Psoas muscle (tissue), 8 donors: ENCODE measurements around the gene ATP8A1. TPM values are rescaled to one million over a fixed set of nuclear protein-coding genes. Genes with fewer than 3 reads are reported as not detected.
"Not testable (repeated sequence)": the region's sequence is repeated elsewhere in the genome, so short reads cannot be mapped to it uniquely, and the experiment has no call there.

Experiments
- ATAC-seq, 4 donors: fragments of 200-7000 bp; cut with Tn5 transposase; one replicate each; pipeline ENCODE4 v1.9.1; 2020; ENCODE audit warnings: moderate library complexity in 3 of 4, mild to moderate bottlenecking in 2 of 4
- DNase-seq, 2 donors: peaks; one replicate each; pipeline ENCODE4 v3.0.0-alpha.2; 2020
- H3K27ac ChIP-seq: fragments of 200-600 bp; one replicate; pipeline ENCODE4 v1.8.0; 2022
- H3K27me3 ChIP-seq, 3 donors: fragments of 200-600 bp in 1 of 3; one replicate each; pipeline versions ENCODE4 v1.6.1 to v1.8.0; 2013 to 2022; ENCODE audit warnings: low read length in 2 of 3, mild to moderate bottlenecking in 2 of 3, moderate library complexity in 1 of 3; ENCODE audit not compliant: insufficient read depth in 3 of 3
- H3K36me3 ChIP-seq, 2 donors: fragments of 200-600 bp in 1 of 2; one replicate each; pipeline versions ENCODE4 v1.6.1 to v1.8.0; 2013 to 2022; ENCODE audit warnings: low read depth in 1 of 2, mild to moderate bottlenecking in 1 of 2, moderate library complexity in 1 of 2; ENCODE audit not compliant: insufficient read depth in 1 of 2
- H3K4me1 ChIP-seq: fragments of 200-600 bp; one replicate; pipeline ENCODE4 v1.8.0; 2022
- H3K4me3 ChIP-seq: fragments of 200-600 bp; one replicate; pipeline ENCODE4 v1.8.0; 2022; ENCODE audit warnings: mild to moderate bottlenecking
- H3K9me3 ChIP-seq: fragments of 200-600 bp; one replicate; pipeline ENCODE4 v1.8.0; 2022
- WGBS, 3 donors: extraction: QIAGEN DNeasy Blood & Tissue Kit; methylation state at CpG; one replicate each; pipeline versions ENCODE4 v1.1.6 to v1.1.7; 2013; 5-methylcytosine and 5-hydroxymethylcytosine counted together
- intact Hi-C, 2 donors: fragments of 100-400 bp; cut with DNase I; formaldehyde crosslinking; loops; one replicate each; pipeline versions ENCODE4 v1.11.0 to v1.14.2; 2022
- polyA plus RNA-seq, 3 donors: library from polyadenylated mRNA; stranded (reverse); fragments of 200-250 nt; gene quantifications; one replicate each; pipeline ENCODE4 v1.2.3, GENCODE V29; 2013
- total RNA-seq, 4 donors: library from RNA; stranded (reverse); fragmentation: NEBNext Ultra II Directional in 2 of 4; extraction: Animal tissue kit (Norgen Biotek cat#: 25700) in 2 of 4; gene quantifications; one replicate each; pipeline versions ENCODE4 v1.2.1 to v1.2.4, GENCODE V29; 2021 to 2023
- TF ChIP-seq, protein P1 (sequence below): fragments of 200-600 bp; IDR thresholded peaks from one replicate; pipeline ENCODE4 v1.8.0; 2022; ENCODE audit warnings: antibody characterized with exemption
- donor health status: healthy with polysubstance abuse.
- donor health status: DM: no; HTN: no; CAD: no; lungs with moderate emphysema.
- donor health status: Bipolar disorder and iron deficiency.
- donor health status: healthy.
- donor health status: DM: yes; HTN: yes; CAD: no.
- donor health status: DM: no; HTN: no; CAD: no.
- donor health status: DM: no; HTN: no; CAD: no.
- donor health status: DM: yes; HTN: yes; CAD: no.

ATP8A1 gene
- total and polyA plus RNA-seq, 7 donors, result 2.2 to 26.5 (median 14.7) TPM

- Histone ChIP-seq H3K27ac (no peak overlapping the region), H3K4me3 (no peak overlapping the region), H3K36me3 (no peaks in the 10 kb centered on the region), H3K4me1 (no peaks in the 10 kb centered on the region), H3K9me3 (no peaks in the 10 kb centered on the region), H3K27me3 (no peaks in the 10 kb centered on the region)
- intact Hi-C loops, result no loop called here
- TF ChIP-seq, protein P1, sequence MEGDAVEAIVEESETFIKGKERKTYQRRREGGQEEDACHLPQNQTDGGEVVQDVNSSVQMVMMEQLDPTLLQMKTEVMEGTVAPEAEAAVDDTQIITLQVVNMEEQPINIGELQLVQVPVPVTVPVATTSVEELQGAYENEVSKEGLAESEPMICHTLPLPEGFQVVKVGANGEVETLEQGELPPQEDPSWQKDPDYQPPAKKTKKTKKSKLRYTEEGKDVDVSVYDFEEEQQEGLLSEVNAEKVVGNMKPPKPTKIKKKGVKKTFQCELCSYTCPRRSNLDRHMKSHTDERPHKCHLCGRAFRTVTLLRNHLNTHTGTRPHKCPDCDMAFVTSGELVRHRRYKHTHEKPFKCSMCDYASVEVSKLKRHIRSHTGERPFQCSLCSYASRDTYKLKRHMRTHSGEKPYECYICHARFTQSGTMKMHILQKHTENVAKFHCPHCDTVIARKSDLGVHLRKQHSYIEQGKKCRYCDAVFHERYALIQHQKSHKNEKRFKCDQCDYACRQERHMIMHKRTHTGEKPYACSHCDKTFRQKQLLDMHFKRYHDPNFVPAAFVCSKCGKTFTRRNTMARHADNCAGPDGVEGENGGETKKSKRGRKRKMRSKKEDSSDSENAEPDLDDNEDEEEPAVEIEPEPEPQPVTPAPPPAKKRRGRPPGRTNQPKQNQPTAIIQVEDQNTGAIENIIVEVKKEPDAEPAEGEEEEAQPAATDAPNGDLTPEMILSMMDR, result no peak
- ATAC-seq (peak in 2 of 4 donors; percentile 56 to 60), DNase-seq (no peak)
- 8 to 19% (median 10%) methylated on average over 1 of the region's 1 CpG for WGBS, 3 donors
Observed at GRCh38 chr4:42487230-42487629, 169.7 kb downstream of the ATP8A1 start.

DNA sequence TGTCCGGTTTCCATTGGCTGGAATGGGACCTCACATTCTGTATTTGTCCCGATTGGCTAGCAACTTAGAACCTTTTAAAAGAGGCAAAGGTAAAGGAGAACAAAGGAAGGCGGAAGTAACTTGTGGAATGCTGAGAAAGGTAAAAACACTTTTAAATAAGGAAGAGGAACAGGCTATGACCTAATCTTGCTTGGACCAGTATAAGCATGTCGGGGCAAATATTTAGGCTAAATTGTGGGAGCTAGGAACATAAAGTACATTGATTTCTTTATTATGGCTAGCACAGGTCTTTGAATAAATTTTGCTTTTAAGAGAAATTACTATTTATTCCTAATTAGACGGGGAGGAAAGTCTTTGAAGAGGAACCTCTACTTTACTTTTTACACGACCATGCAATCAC, 170.7 kb downstream of the ATP8A1 start:
- 95 to 98% (median 95%) methylated on average over 6 of the region's 6 CpGs for WGBS, 3 donors

DNA sequence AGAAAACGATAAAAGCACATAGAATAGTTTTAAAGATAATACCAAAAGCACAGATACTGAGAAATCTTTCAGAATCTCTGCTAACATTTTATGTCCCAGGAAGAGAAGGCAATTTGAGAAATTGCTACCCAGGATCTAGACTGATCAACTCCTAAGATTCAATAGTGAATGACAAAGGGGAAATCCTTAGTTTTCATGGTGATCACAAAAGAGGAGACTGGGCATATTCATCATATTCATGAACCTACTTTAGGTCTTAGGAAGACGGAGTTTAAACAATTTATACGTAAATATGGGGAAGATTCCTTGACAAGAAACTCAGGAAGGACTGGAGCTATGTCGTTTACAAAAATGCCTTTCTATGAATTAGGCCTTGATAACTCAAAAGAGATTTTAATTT, 172.3 kb downstream of the ATP8A1 start:
- intact Hi-C loops, result no loop called here
- Histone ChIP-seq H3K27ac (no peak overlapping the region), H3K4me3 (no peak overlapping the region), H3K27me3 (no peaks in the 10 kb centered on the region), H3K9me3 (no peaks in the 10 kb centered on the region), H3K36me3 (no peaks in the 10 kb centered on the region), H3K4me1 (no peaks in the 10 kb centered on the region)
- DNase-seq (no peak), ATAC-seq (no peak)
- WGBS, 3 donors, result 91 to 92% (median 92%) methylated on average over 4 of the region's 4 CpGs
- TF ChIP-seq, protein P1, result no peak

More for the DNA sequence above, 170.7 kb downstream of the ATP8A1 start:
- H3K9me3 ChIP-seq, H3K4me1 ChIP-seq, DNase-seq, intact Hi-C loops, H3K36me3 ChIP-seq, H3K27me3 ChIP-seq, ATAC-seq, H3K4me3 ChIP-seq, H3K27ac ChIP-seq: not testable (repeated sequence)

DNA sequence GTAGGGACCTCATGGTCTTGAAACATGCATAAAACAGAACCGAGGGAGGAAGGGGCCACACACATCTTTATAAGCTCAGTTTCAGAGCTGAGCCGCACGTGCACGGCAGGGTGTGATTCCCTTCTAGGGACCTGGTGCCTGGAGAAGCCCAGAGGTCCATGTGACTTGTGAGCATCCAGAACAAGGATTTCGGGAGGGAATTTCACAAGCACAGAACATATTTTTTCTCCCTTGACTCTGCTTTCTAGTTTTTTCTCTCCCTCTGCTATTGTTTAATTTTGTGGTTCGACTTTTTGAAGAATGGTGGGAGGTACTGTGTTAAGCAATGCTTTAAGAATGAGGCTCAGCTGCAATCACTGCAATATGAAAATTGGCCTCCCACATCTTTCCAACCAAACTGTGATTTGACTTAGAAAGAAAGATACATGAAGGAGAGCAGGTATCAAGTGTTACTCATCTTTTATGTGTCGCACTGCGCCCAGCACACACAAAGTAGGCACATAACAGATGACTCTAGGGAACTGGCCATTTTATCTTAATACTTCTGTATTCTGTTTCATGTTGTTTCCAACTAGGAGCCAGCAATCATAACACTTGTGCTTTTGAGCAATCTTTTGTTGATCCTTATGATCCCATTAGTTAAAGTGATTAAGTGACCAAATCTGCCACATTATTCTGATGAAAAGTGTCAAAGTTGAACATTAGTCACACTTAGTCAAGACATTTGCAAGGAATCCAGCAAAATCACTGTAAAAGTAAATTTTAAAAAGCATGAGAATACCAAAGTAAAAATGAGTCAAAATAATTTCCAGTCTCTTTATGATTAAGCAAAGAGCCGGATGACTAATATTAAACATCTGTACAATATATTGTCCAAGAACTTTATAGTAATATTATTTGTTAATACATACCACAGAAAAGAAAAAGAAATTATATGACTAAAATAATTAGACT, 173.2 kb downstream of the ATP8A1 start:
- Histone ChIP-seq H3K4me3 (no peak overlapping the region), H3K36me3 (no peaks in the 10 kb centered on the region), H3K27me3 (no peaks in the 10 kb centered on the region), H3K4me1 (no peaks in the 10 kb centered on the region), H3K27ac (no peak overlapping the region), H3K9me3 (no peaks in the 10 kb centered on the region)
- 62 to 69% (median 63%) methylated on average over 9 of the region's 9 CpGs for WGBS, 3 donors
- DNase-seq (peak; percentile 14 to 63), ATAC-seq (peak in 2 of 4 donors; percentile 37 to 56)
- TF ChIP-seq, protein P1, result no peak
- intact Hi-C loops, result no loop called here

- ATAC-seq, result peak in 1 of 4 donors; percentile 8
- intact Hi-C loops, result no loop called here
Observed at GRCh38 chr4:42482516-42483327, 174.2 kb downstream of the ATP8A1 start.

More at GRCh38 chr4:42482516-42483327, 174.2 kb downstream of the ATP8A1 start:
- no peaks in the 10 kb centered on the region for H3K4me1 ChIP-seq
- DNase-seq, result no peak
- no peaks in the 10 kb centered on the region for H3K27me3 ChIP-seq
- H3K27ac ChIP-seq, result no peak overlapping the region
- no peak overlapping the region for H3K4me3 ChIP-seq
- no peaks in the 10 kb centered on the region for H3K9me3 ChIP-seq
- 64 to 73% (median 72%) methylated on average over 5 of the region's 5 CpGs for WGBS, 3 donors
- TF ChIP-seq, protein P1, result no peak
- no peaks in the 10 kb centered on the region for H3K36me3 ChIP-seq
